Kidney (tissue), 14 donors: ENCODE data around the gene N4BP3. TPM values are rescaled to one million over a fixed set of nuclear protein-coding genes. Genes with fewer than 3 reads are reported as not detected.

Source experiments
- DNase-seq, 5 donors: peaks; one replicate each; pipeline ENCODE4 v3.0.0-alpha.2; 2013 to 2020
- FAIRE-seq: peaks from 2 replicates; lab custom pipeline; 2012; peaks lifted over from hg19 to GRCh38; lab: Jason Lieb, UNC
- H3K27ac ChIP-seq, 2 donors: one replicate each; pipeline ENCODE4 v1.7.0; 2013; ENCODE audit warnings: low read depth in 2 of 2, low read length in 2 of 2, inconsistent platforms in 1 of 2
- H3K27me3 ChIP-seq: one replicate; pipeline ENCODE4 v1.7.1; 2013; ENCODE audit warnings: low read length, inconsistent platforms; ENCODE audit not compliant: control insufficient read depth, insufficient read depth
- H3K36me3 ChIP-seq, 3 donors: one replicate each; pipeline versions ENCODE4 v1.7.0 to v1.7.1; 2013; ENCODE audit warnings: low read length in 3 of 3, control low read depth in 1 of 3, inconsistent platforms in 1 of 3; ENCODE audit not compliant: insufficient read depth in 3 of 3, control insufficient read depth in 2 of 3
- H3K4me1 ChIP-seq, 3 donors: one replicate each; pipeline versions ENCODE4 v1.7.0 to v1.7.1; 2013; ENCODE audit warnings: low read length in 3 of 3, inconsistent platforms in 1 of 3, low read depth in 1 of 3; ENCODE audit not compliant: control insufficient read depth in 2 of 3, insufficient read depth in 2 of 3
- H3K4me3 ChIP-seq, 3 donors: one replicate each; pipeline versions ENCODE4 v1.7.0 to v1.8.1; 2013; ENCODE audit warnings: low read length in 3 of 3, control low read depth in 1 of 3, inconsistent platforms in 1 of 3
- H3K9ac ChIP-seq, 3 donors: one replicate each; pipeline versions ENCODE4 v1.7.0 to v1.7.1; 2013; ENCODE audit warnings: low read length in 3 of 3, control low read depth in 1 of 3, inconsistent platforms in 1 of 3
- H3K9me3 ChIP-seq, 3 donors: one replicate each; pipeline versions ENCODE4 v1.7.0 to v1.7.1; 2013; ENCODE audit warnings: low read length in 3 of 3, control low read depth in 1 of 3, inconsistent platforms in 1 of 3; ENCODE audit not compliant: control insufficient read depth in 2 of 3, insufficient read depth in 1 of 3
- CTCF ChIP-seq: IDR thresholded peaks from 3 replicates; pipeline ENCODE4 v1.5.1; 2012; ENCODE audit warnings: mild to moderate bottlenecking, moderate library complexity, borderline replicate concordance; ENCODE audit not compliant: insufficient read depth; ENCODE audit errors: extremely low read depth
- intact Hi-C: fragments of 100-400 bp; cut with DNase I; formaldehyde crosslinking; loops from one replicate; pipeline ENCODE4 v1.11.1; 2022
- polyA plus RNA-seq: library from polyadenylated mRNA; stranded (reverse); fragments of 350-450 nt; fragmentation: Illumina TruSeq; extraction: RNeasy Lipid Tissue Mini Kit (QIAGEN cat#74804); gene quantifications from one replicate; pipeline ENCODE4 v1.2.3, GENCODE V29; 2014; ENCODE audit warnings: low read depth, low replicate concordance; ENCODE audit not compliant: insufficient read depth
- total RNA-seq: library from RNA; stranded (reverse); fragmentation: NEBNext Ultra II Directional; extraction: Animal tissue kit (Norgen Biotek cat#: 25700); gene quantifications from one replicate; pipeline ENCODE4 v1.2.1, GENCODE V29; 2021
- donor health status: control.
- donor health status: control.
- donor health status: control.
- donor health status: control.
- donor health status: control.
- donor health status: DM: yes; HTN: yes; CAD: no.
- donor health status: Normal renal cell carcinoma (clear cell type).

N4BP3 gene
- total and polyA plus RNA-seq, 2 donors from 2014 or later, result 2.4 to 5.6 TPM

DNA sequence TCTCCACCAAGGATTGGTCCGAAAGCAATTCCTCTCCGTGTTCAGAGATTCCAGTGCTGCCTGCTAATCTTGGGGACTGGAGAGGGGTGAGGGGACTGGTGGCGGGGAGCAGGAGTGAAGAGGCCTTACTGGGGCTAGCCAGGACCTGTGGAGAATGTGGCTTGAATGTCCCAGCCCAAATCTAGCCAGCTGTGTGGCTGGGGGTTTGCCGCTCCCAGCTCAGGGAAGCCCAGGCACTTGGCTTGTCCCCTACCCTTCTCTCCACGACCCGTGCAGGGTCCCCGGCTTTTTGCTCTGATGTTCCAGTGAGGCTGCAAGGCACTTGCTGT lies 2.4 kb downstream of the N4BP3 start:
- Histone ChIP-seq H3K9me3 (no peaks in the 10 kb centered on the region), H3K9ac (peak overlapping the region in 1 of 3 donors; percentile 7), H3K4me1 (peaks cover 0 to 3% (median 0%) of the 10 kb centered on the region in 3 donors), H3K27me3 (no peaks in the 10 kb centered on the region), H3K27ac (no peak overlapping the region), H3K4me3 (no peak overlapping the region), H3K36me3 (no peaks in the 10 kb centered on the region)
- FAIRE-seq (no peak), DNase-seq (peak in 1 of 5 donors; percentile 44)
- intact Hi-C loops, result no loop called here
- no peak for TF ChIP-seq CTCF

GRCh38 chr5:178116143-178116885 lies 3.0 kb downstream of the N4BP3 start:
- Histone ChIP-seq H3K9ac (no peak overlapping the region), H3K4me1 (peaks cover 0 to 9% (median 0%) of the 10 kb centered on the region in 3 donors), H3K27me3 (no peaks in the 10 kb centered on the region), H3K4me3 (no peak overlapping the region), H3K27ac (no peak overlapping the region), H3K36me3 (no peaks in the 10 kb centered on the region), H3K9me3 (no peaks in the 10 kb centered on the region)
- FAIRE-seq, result no peak
- intact Hi-C loops, result no loop called here
- peak in 2 of 5 donors; percentile 41 to 66 for DNase-seq
- no peak for TF ChIP-seq CTCF

DNA sequence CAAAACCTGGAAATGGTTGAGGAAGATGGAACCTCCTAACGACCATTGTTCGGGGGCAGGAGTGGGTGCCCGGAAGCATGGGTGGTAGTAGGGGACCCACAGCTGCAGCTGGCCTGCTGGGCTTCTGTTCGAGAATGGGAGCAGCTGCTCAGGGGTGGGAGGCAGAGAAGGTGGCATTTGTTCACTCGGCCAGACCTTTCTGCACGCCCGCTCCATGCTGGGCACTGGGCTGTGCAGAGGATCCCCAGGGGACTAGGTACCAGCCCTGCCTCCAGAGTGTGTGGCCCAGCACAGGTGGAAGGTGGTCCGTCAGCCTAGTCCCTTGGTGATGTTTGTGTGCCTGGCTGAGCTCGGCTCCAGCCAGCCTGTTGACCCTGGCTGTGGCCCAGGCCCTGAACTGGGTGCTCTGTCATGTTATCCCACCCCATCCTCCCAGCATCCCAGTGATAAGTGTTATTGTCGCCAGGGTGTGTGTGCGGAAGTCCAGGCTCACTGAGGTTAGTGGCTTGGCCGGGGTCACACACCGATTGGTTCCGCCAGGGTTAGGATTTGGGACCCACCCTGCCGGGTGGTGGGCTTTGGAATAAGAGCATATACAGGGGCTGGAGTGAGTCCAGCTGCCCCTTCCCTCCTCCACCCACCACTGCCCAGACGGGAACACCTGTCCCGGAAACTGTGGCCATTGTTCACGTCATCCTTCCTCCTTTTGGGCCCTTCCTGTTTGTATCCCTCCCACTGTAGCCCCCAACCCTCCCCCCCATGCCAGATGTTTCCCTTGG lies 4.8 kb downstream of the N4BP3 start:
- H3K27me3 ChIP-seq, result no peaks in the 10 kb centered on the region
- no peaks in the 10 kb centered on the region for H3K36me3 ChIP-seq
- FAIRE-seq (no peak), DNase-seq (peak in 1 of 5 donors; percentile 63)
- intact Hi-C loops, result no loop called here
- H3K27ac ChIP-seq, result no peak overlapping the region
- no peak overlapping the region for H3K9ac ChIP-seq
- no peak overlapping the region for H3K4me3 ChIP-seq
- no peak for TF ChIP-seq CTCF
- peaks cover 0 to 13% (median 0%) of the 10 kb centered on the region in 3 donors for H3K4me1 ChIP-seq
- no peaks in the 10 kb centered on the region for H3K9me3 ChIP-seq
